Stimulated activated CD8-positive, alpha-beta memory T cell treated with anti-CD3 and anti-CD28 coated beads, Interleukin-4, amount 100 ng/mL, for 4 hours (primary cell): Measurements from ENCODE around the gene GOLGA8J.
"Not testable (repeated sequence)": the region's sequence is repeated elsewhere in the genome, so short reads cannot be mapped to it uniquely, and the experiment has no call there.

ENCODE experiments used
- DNase-seq, 2 donors: peaks; one replicate each; pipeline ENCODE4 v3.0.0-alpha.2; 2020; ENCODE audit warnings: low read depth in 2 of 2, low spot score in 1 of 2

The GOLGA8J gene

DNA sequence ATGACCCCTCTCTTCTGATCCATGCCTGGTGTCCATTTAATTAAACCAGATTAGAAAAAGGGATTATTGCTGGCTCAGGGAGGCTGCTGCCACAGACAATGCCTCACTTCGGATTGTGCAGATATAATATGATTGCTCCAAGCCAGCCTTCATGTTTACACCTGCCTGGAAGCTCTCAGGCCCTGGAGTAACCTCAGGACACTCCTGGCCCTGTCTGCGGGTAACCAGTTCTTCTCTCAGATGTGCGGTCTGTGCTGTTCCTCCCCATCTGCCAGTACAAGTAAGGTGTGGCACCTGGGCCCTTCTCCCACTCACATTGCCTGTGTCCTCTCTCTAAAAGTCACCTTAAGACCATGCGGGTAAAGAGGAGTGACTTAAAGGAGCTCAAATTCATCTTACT, 8.8 kb upstream of the GOLGA8J start:
- DNase-seq = no peak

GRCh38 chr15:30080816-30081215, 1.9 kb upstream of the GOLGA8J start:
- DNase-seq = not testable (repeated sequence)

GRCh38 chr15:30097827-30098226, 15.1 kb downstream of the GOLGA8J start:
- not testable (repeated sequence) for DNase-seq

- DNase-seq = not testable (repeated sequence)
Measured at GRCh38 chr15:30102890-30103289, 20.1 kb downstream of the GOLGA8J start.

DNA sequence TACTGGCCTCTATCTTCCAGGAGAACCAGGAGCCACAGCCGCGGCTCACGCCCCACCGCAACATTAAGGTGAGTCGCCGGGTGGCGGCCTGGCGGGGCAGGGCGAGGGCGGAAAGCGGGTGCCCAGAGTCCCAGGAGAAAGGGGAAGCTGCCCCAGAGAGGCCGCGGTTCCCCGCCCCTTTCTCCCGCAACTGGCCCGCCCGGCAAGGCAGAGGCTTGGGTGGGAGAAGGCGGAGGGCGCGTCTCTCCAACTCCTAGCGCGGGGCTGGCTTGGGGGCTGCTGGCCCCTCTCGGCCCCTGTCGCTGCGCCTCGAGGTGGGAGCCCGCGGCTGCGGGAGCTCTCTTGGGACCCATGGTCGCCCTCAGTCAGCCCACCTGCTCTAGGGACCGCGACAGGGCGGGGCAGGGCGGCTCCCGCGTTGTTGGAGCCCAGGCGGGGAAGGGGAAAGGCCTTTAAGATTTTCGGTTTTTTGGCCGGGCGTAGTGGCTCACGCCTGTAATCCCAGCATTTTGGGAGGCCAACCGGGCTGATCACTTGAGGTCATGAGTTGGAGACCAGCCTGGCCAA, 21.3 kb downstream of the GOLGA8J start:
- not testable (repeated sequence) for DNase-seq

GRCh38 chr15:30110591-30110990, 27.8 kb downstream of the GOLGA8J start:
- DNase-seq = not testable (repeated sequence)

DNA sequence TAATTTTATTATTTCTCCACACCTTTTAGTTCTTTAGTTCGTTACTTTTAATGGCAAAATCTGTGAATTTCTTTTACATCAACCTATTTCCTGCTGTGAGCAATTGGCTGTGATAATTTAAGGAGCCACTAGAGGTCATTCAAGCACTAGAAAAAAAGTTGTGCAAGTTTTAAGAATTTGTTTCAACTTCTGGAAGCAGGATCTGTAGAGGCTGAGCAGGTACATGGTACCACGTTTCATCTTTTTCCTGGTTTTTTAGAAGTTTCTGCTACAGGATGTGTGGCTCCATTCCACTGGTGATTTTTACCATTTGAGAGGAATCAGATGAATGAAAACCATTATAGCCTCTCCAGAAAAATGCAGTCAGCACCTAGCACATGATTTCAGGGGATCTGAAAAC, 47.3 kb downstream of the GOLGA8J start:
- not testable (repeated sequence) for DNase-seq

- not testable (repeated sequence) for DNase-seq
Measured at GRCh38 chr15:30134751-30135150, 52.0 kb downstream of the GOLGA8J start, which contains the start of gene GOLGA8T. Gene GOLGA8T, plus strand, starts transcription at chr15:30135051. Its CDS starts 98 bp downstream, at chr15:30135149.
